ENCODE measurements around the gene KATNAL1. TPM values are rescaled to one million over a fixed set of nuclear protein-coding genes. Genes with fewer than 3 reads are reported as not detected.

KATNAL1 gene
- total RNA-seq, 2 donors from 2014 or later: 9.6 to 22.4 TPM

DNA sequence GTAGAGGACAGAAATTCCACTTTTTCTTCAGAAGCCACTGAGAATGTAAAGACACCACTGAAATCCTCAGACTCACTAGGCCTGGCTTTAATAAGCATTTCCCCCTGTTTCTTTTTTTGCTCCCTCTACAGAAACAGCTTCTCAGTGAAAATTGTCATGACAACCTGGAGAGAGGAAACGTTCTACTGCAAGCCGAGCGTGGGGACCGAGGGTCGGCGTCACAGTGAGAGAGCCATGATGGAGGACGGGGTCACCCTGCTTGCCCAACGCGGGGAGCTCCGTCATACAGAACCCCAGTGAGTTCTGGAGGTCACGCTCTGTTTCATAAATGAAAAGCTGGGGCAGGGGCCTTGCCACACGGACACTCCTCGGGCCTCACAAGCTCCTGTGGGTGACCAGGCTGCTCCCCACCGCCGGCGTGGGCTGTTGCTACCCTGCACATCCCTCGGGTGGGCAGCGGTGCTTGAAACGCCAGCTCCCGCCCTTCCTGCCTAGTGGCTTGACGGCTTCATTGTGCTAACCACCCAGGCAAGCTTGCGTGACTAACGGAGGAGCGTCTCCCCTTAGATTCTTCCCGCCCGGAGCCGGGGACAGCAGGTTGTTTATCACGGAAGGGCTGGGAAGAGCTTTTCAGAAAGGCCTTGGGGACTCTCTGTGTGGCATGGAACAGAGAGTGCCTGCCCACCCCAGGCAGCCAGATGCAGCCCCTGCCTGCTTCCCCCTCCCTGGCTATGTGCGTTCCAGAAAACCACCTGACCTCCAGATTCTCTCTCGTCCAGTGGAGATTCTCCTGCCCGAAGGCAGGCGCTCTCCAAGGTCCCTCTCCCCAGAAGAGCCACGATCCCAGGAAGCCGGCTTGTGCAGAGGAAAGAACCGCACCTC is 153.6 kb downstream of the KATNAL1 start:
- no peaks in the 10 kb centered on the region for H3K9me3 Mint-ChIP-seq
- H3K27me3 Mint-ChIP-seq: no peaks in the 10 kb centered on the region
- H3K27ac Mint-ChIP-seq: peak overlapping the region; percentile 78 to 86
- peak overlapping the region; percentile 70 for H3K4me3 Mint-ChIP-seq
- ATAC-seq: peak; percentile 57 to 78
- no peaks in the 10 kb centered on the region for H3K36me3 Mint-ChIP-seq
- peaks cover 82 to 91% of the 10 kb centered on the region in 2 donors for H3K4me1 Mint-ChIP-seq (ENCODE audit: low read depth in 2 of 2)
- DNase-seq (ENCODE audit: low spot score): no peak

Other genes starting within 250 kb of the KATNAL1 start
- not detected for gene UBE2L5, start 114.9 kb upstream of the KATNAL1 start, total RNA-seq
- gene HMGB1, start 158.4 kb upstream of the KATNAL1 start, total RNA-seq: 100 to 1,000 TPM; 302 to 423 TPM

Measured in natural killer cell treated with Interleukin-12 subunit alpha and Interleukin-12 subunit beta and Interleukin-15 and Interleukin-18, amount 100 ng/mL, for 72 hours (primary cell).